ENCODE results near the gene RBM8A. TPM values are rescaled to one million over a fixed set of nuclear protein-coding genes. Genes with fewer than 3 reads are reported as not detected.

The RBM8A gene
- total and polyA plus RNA-seq, 9 of the 15 experiments (the other 6 are each of a cell fraction or from before 2014, with no cell fraction given) = 215 to 1,035 (median 291) TPM

DNA sequence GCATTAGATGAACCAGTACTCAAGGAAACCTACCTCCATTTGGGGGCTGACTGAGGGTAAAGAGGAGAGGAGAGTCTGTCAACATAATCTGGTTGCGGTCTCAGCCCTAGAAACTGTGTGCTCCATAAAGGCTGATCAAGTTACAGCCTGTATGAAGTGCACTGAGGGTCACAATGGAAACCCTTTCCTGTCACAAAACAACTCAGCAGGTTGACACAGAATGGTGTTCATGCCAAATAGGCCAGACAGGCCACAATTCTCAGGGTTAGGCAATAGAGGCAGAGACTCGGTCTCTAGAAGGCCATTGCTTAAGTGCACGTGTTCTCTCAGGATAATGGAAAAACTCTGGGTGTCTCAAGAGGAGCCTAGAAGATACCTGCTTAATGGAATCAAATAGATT is 37.6 kb downstream of the RBM8A start:
- BruUV-seq (replicated peaks) = no TSS peak
- ChIA-PET POLR2A (interaction anchor here (0.6 kb wide), 1 partner anchor 63 kb away, joined by 3 read pairs; no protein-coding TSS in a partner anchor), CTCF (ENCODE audit: low intra/inter-chr PET ratio) (interaction anchor here (0.6 kb wide), 1 partner anchor 117 kb away, joined by 4 read pairs; no protein-coding TSS in a partner anchor)
- ATAC-seq (no peak), FAIRE-seq (no peak), DNase-seq (ENCODE audit: extremely low read depth in 1 of 4, low spot score in 3 of 4) (no peak)
- H3K9ac ChIP-seq (ENCODE audit: insufficient read depth in 1 of 2, low read depth in 2 of 2, low read length in 2 of 2) = no peak overlapping the region
- no peak overlapping the region for H3K27ac ChIP-seq (ENCODE audit: extremely low read depth, low read depth, low read length)
- no peaks in the 10 kb centered on the region for H3K9me1 ChIP-seq (ENCODE audit: control insufficient read depth, insufficient read depth, low read length)
- H2AFZ ChIP-seq (ENCODE audit: low read depth, low read length) = no peak overlapping the region
- in situ Hi-C loops (cut with MboI) = no loop called here
- H3K79me2 ChIP-seq (ENCODE audit: control insufficient read depth, insufficient read depth, low read length) = no peaks in the 10 kb centered on the region
- TF ChIP-seq GTF2F1 (IDR thresholded peaks at IDR 0.05; ENCODE audit: low read depth, low read length) (no peak), PML (IDR thresholded peaks at IDR 0.05; ENCODE audit: low read length) (no peak), ZNF699 (CRISPR knock-in tag; IDR thresholded peaks at IDR 0.05; ENCODE audit: insufficient replicate concordance) (no peak), POLR2B (IDR thresholded peaks at IDR 0.05; ENCODE audit: low read depth, partially characterized antibody) (no peak), ESRRB (CRISPR knock-in tag; IDR thresholded peaks at IDR 0.05; ENCODE audit: borderline replicate concordance) (no peak), HIVEP1 (CRISPR knock-in tag; IDR thresholded peaks at IDR 0.05) (no peak), RUNX1 (IDR thresholded peaks at IDR 0.05; ENCODE audit: low read depth) (no peak), ZNF436 (CRISPR knock-in tag; IDR thresholded peaks at IDR 0.05) (no peak), NCOA2 (IDR thresholded peaks at IDR 0.05; ENCODE audit: partially characterized antibody in 2 of 2) (no peak), SP2 (IDR thresholded peaks at IDR 0.05; ENCODE audit: extremely low read depth, low read depth, low read length, poor library complexity, severe bottlenecking) (no peak), CBX8 (IDR thresholded peaks at IDR 0.05; ENCODE audit: borderline replicate concordance, extremely low read depth, low read depth, low read length, poor library complexity, severe bottlenecking) (no peak), TAL1 (IDR thresholded peaks at IDR 0.05) (no peak), NFE2L1 (tag; IDR thresholded peaks at IDR 0.05; ENCODE audit: borderline replicate concordance, low read depth) (no peak), ZNF583 (CRISPR knock-in tag; IDR thresholded peaks at IDR 0.05) (no peak)
- H3K4me1 ChIP-seq (replicated peaks in 1 of 2; ENCODE audit: control insufficient read depth in 2 of 2, insufficient read depth in 2 of 2, low read length in 2 of 2) = peaks cover 28 to 29% of the 10 kb centered on the region in 2 experiments
- 84% methylated on average over 3 of the region's 3 CpGs for WGBS (ENCODE audit: insufficient coverage, low coverage, missing lambda C conversion rate)
- peaks cover 5 to 8% of the 10 kb centered on the region in 2 experiments; a peak in 4 of 5 replicates for H3K27me3 ChIP-seq (ENCODE audit: control insufficient read depth in 2 of 2, insufficient read depth in 2 of 2, low read length in 2 of 2)
- no peaks in the 10 kb centered on the region for H4K20me1 ChIP-seq (replicated peaks; ENCODE audit: control insufficient read depth, insufficient read depth, low read length)
- no peaks in the 10 kb centered on the region for H3K36me3 ChIP-seq (ENCODE audit: control insufficient read depth, insufficient read depth, low read length)
- intact Hi-C loops (cut with micrococcal nuclease) = no loop called here
- H3K9me3 ChIP-seq (replicated peaks; ENCODE audit: control insufficient read depth, insufficient read depth, low read depth, low read length) = no peaks in the 10 kb centered on the region
- H3K4me3 ChIP-seq = no peak overlapping the region
- H3K4me2 ChIP-seq (ENCODE audit: insufficient read depth, low read length) = no peak overlapping the region

All from K562 (cell line).